ENCODE measurements around the gene PNISR.
"Not testable (repeated sequence)": the region's sequence is repeated elsewhere in the genome, so short reads cannot be mapped to it uniquely, and the experiment has no call there.

PNISR gene, protein sequence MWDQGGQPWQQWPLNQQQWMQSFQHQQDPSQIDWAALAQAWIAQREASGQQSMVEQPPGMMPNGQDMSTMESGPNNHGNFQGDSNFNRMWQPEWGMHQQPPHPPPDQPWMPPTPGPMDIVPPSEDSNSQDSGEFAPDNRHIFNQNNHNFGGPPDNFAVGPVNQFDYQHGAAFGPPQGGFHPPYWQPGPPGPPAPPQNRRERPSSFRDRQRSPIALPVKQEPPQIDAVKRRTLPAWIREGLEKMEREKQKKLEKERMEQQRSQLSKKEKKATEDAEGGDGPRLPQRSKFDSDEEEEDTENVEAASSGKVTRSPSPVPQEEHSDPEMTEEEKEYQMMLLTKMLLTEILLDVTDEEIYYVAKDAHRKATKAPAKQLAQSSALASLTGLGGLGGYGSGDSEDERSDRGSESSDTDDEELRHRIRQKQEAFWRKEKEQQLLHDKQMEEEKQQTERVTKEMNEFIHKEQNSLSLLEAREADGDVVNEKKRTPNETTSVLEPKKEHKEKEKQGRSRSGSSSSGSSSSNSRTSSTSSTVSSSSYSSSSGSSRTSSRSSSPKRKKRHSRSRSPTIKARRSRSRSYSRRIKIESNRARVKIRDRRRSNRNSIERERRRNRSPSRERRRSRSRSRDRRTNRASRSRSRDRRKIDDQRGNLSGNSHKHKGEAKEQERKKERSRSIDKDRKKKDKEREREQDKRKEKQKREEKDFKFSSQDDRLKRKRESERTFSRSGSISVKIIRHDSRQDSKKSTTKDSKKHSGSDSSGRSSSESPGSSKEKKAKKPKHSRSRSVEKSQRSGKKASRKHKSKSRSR

DNA sequence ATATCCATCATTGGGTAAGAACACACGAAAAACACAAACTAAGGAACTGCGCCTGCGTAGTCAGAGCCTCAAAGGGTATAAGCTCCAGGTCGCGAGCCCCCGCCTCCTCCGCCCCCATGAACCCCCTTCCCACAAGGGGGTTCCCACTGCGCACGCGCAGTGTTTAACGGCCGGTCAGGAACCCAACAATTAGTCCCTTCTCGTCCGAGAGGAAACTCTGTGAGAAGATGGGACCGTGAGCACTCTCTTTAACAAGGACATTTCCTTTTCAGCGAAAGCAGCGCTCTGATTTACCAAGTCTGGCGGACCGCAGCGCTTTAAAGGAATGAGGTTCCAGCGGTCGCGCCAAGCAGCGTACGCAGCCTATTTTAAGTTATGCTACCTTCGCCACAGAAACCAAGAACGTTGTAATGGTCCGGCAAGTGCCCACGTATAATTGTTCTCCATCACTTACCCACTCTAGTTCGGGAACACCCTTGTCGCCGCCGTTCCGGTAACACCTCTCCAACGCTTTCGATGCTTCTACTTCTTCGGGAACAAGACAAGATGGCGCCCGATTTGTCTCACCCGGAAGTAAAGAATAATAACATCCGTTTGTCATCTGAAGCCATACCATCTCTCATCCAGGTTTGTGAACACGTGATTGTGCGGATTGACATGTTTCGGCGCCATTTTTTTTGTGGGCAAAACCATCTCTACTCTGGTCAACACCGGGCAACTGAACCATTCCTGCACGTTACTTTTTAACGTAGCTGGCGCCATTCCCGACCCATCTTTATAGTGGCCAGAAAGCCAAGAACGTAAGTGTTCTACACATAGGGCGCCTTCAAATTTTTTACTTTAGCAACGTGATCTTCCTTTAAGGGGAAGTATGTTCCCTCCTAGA is at the start of gene PNISR:
Gene PNISR, minus strand, starts transcription at position 548 of the 886 bp plus-strand sequence. CDS start 10,649 bp downstream, outside the sequence.
- Mint-ChIP-seq H3K9me3 (no peaks in the 10 kb centered on the region), H3K4me3 (peak within 1 kb of the TSS; percentile 91), H3K36me3 (ENCODE audit: low read depth) (peaks cover 26% of the 10 kb centered on the region), H3K27me3 (ENCODE audit: low read depth) (no peaks in the 10 kb centered on the region), H3K27ac (peak within 1 kb of the TSS; percentile 98), H3K4me1 (ENCODE audit: low read depth) (peaks cover 46% of the 10 kb centered on the region)
- peak; percentile 88 for DNase-seq (ENCODE audit: low spot score)

DNA sequence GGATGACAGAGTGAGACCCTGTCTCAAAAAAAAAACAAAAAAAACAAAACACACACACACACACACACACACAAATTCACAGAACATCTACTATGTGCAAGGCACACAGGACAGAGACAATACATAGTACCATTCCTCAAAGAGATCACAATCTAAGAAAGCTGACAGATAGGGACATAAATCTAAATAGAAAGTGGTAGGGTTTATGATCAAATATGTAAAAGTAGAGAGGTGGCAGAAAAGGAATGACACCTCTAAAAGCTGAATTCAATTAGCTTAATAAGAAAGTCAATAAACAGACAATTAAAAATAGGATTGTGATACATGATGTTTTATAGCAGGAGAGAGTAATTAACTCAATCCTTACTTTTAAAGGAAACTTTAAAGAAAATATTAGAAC is 48.6 kb upstream of the PNISR start:
- peaks cover 6% of the 10 kb centered on the region for H3K9me3 Mint-ChIP-seq
- no peak overlapping the region for H3K27ac Mint-ChIP-seq
- H3K36me3 Mint-ChIP-seq (ENCODE audit: low read depth), result peaks cover 9% of the 10 kb centered on the region
- no peak for DNase-seq (ENCODE audit: low spot score)
- no peak overlapping the region for H3K4me3 Mint-ChIP-seq
- H3K27me3 Mint-ChIP-seq (ENCODE audit: low read depth), result no peaks in the 10 kb centered on the region
- no peaks in the 10 kb centered on the region for H3K4me1 Mint-ChIP-seq (ENCODE audit: low read depth)

DNA sequence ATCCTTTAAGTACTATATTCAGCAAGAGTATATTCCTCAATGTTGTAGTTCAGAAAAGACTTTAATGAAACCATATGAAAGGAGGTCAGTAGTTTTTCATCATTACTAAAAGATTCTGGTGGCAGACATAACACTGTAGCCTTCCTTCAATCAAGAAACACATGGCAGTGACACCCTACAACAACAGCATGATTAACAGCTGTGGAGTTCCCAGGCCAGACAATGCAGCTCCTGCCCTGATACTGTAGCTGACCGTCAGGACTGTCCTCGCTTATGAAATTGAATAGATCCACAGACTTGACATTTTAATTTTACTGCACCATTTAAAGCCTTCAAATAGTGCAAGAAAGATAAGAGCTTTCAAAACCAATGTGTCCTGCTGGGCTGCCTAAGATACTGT is 46.5 kb upstream of the PNISR start:
- Mint-ChIP-seq H3K27ac (no peak overlapping the region), H3K9me3 (no peaks in the 10 kb centered on the region), H3K36me3 (ENCODE audit: low read depth) (peaks cover 3% of the 10 kb centered on the region), H3K4me1 (ENCODE audit: low read depth) (no peaks in the 10 kb centered on the region), H3K27me3 (ENCODE audit: low read depth) (no peaks in the 10 kb centered on the region), H3K4me3 (no peak overlapping the region)
- no peak for DNase-seq (ENCODE audit: low spot score)

DNA sequence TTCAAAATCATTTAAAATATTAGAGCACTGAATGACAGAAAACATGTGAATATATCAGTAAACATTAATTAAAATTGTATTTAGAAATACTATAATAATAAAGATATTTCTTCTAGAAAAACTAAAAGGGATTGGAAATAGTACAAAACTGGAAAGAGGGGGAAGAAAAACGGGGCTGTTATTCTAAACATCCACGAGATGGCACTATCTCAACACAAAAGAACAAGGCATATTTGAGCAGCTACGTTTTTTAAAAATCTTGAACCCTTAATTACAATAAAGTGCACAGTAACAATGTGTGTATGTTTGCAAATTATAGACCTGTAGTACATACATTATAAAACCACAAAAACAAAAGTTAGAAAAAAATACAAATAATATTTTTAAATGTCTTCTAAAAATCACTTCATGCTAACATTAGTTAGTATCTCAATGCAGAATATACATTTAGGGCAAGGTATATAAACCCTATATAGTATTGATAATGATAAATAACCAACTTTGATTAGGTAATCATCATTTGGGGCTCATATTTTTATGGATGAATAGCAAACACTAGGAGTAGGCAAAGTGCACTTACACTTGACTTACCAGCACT is 42.5 kb upstream of the PNISR start:
- H3K4me3 Mint-ChIP-seq, result no peak overlapping the region
- peaks cover 2% of the 10 kb centered on the region for H3K36me3 Mint-ChIP-seq (ENCODE audit: low read depth)
- H3K9me3 Mint-ChIP-seq, result no peaks in the 10 kb centered on the region
- H3K27me3 Mint-ChIP-seq (ENCODE audit: low read depth), result no peaks in the 10 kb centered on the region
- H3K27ac Mint-ChIP-seq, result no peak overlapping the region
- no peak for DNase-seq (ENCODE audit: low spot score)
- no peaks in the 10 kb centered on the region for H3K4me1 Mint-ChIP-seq (ENCODE audit: low read depth)

DNA sequence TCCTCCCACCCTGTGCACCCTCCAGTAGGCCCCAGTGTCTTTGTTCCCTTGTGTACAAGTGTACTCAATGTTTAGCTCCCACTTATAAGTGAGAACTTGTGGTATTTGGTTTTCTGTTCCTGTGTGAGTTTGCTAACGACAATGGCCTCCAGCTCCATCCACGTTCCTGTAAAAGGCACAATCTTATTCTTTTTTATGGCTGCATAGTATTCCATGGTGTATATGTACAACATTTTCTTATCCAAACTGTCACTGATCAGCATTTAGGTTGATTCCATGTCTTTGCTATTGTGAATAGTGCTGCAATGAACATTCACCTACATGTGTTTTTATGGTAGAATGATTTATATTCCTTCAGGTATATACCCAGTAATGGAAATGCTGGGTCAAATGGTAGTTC is 34.0 kb upstream of the PNISR start:
- not testable (repeated sequence) for H3K9me3 Mint-ChIP-seq; H3K27ac Mint-ChIP-seq; DNase-seq (ENCODE audit: low spot score); H3K4me1 Mint-ChIP-seq (ENCODE audit: low read depth); H3K4me3 Mint-ChIP-seq; H3K27me3 Mint-ChIP-seq (ENCODE audit: low read depth); H3K36me3 Mint-ChIP-seq (ENCODE audit: low read depth)

DNA sequence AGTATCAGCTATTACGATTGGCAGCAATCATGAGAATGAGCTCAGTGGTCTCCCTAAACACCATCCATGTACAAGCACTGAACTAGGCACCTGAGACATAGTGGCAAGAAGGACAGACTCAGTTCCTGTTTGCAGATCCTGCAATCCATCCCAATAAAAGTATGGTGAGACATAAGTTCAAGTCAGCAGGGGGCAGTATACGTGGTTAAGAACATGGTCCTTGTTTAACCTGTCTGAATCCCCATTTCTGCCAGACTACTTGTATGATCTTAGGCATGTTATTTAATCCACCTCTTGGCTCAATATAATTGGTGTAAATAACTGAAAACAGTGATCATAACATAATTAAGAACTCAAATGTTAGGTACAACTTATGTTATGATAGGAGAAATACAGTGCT is 33.2 kb upstream of the PNISR start:
- no peak overlapping the region for H3K27ac Mint-ChIP-seq
- no peak overlapping the region for H3K4me3 Mint-ChIP-seq
- no peaks in the 10 kb centered on the region for H3K27me3 Mint-ChIP-seq (ENCODE audit: low read depth)
- no peaks in the 10 kb centered on the region for H3K4me1 Mint-ChIP-seq (ENCODE audit: low read depth)
- peaks cover 8% of the 10 kb centered on the region for H3K9me3 Mint-ChIP-seq
- DNase-seq (ENCODE audit: low spot score), result no peak
- peaks cover 6% of the 10 kb centered on the region for H3K36me3 Mint-ChIP-seq (ENCODE audit: low read depth)

DNA sequence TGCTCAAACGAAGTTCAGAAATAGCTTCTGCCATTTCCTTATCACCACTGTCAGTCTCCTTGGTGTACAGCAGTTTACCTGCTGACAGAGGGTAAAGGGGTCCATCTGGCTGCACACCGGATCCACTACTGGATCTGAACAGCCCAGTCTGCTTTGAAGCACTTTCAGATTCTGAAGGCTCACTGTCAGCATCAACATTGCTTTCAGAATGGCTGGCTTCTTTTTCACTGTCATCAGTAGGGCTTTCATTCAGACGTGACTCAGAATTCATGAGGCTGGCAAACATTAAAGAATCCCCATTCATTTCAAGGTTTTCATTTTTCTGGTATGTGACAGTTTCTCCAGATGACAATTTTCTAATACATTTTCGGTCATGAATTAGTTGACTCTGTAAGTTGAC is 21.0 kb upstream of the PNISR start:
- H3K4me1 Mint-ChIP-seq (ENCODE audit: low read depth), result peaks cover 2% of the 10 kb centered on the region
- H3K36me3 Mint-ChIP-seq (ENCODE audit: low read depth), result peaks cover 44% of the 10 kb centered on the region
- no peak overlapping the region for H3K4me3 Mint-ChIP-seq

DNA sequence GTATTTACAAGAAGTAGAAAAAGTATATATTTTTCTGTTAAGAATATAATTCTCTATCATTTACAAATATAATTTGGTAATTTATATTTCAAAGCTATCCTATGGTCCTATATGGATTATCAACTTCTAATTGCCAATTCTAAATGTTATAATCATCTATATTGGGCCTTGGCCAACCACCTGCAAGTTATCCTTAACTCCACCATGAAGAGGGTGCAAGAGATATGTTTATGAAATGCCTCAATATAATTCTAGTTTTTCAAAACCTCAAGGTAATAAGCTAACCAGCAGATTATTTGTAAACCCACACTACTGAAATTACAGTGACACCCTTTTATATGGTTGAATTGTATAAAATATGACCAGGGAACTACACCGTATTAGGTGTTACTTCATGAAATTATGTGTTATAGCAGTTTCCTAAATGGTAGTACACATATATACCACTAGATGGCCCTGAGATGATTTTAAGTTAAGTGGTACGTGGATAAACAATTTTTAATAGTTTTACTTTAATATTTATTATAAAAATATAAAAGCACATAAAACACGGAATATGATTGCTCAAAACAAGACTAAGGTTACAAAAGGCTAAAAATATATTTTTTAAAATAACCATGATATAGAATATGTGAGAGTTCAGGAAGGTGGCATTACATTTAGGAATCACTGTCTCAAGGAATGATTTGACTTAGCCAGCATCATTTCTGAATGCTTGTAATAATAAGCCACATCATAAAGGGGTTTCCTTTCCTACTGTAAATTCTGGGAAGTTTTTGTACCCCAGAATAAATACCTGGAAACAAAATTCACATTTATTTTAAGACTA is 9.8 kb upstream of the PNISR start:
- no peak overlapping the region for H3K27ac Mint-ChIP-seq
- peaks cover 2% of the 10 kb centered on the region for H3K4me1 Mint-ChIP-seq (ENCODE audit: low read depth)

More for the DNA sequence above, 21.0 kb upstream of the PNISR start:
- H3K27ac Mint-ChIP-seq, result no peak overlapping the region
- H3K9me3 Mint-ChIP-seq, result peaks cover 23% of the 10 kb centered on the region
- DNase-seq (ENCODE audit: low spot score), result no peak
- no peaks in the 10 kb centered on the region for H3K27me3 Mint-ChIP-seq (ENCODE audit: low read depth)

DNA sequence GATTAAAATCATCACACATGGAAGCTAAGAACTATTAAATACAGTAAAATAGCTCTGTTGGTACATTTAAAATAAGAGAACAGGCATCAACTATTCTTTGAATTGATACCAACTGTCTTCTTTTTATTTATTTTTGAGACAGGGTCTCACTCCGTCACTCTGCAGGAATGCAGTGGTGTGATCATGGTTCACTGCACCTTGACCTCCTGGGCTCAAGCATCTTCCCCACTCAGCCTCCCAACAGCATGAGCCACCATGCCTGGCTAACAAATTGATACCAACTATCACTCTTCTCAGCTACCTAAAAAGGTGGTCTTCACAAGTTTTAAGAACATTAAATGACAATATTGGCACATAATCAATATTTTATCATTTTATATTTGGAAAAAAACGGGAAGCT is 7.8 kb upstream of the PNISR start:
- no peaks in the 10 kb centered on the region for H3K27me3 Mint-ChIP-seq (ENCODE audit: low read depth)
- peaks cover 1% of the 10 kb centered on the region for H3K36me3 Mint-ChIP-seq (ENCODE audit: low read depth)
- peaks cover 4% of the 10 kb centered on the region for H3K4me1 Mint-ChIP-seq (ENCODE audit: low read depth)
- H3K27ac Mint-ChIP-seq, result no peak overlapping the region
- no peaks in the 10 kb centered on the region for H3K9me3 Mint-ChIP-seq
- no peak overlapping the region for H3K4me3 Mint-ChIP-seq
- DNase-seq (ENCODE audit: low spot score), result no peak

More for the DNA sequence above, 9.8 kb upstream of the PNISR start:
- Mint-ChIP-seq H3K4me3 (no peak overlapping the region), H3K27me3 (ENCODE audit: low read depth) (no peaks in the 10 kb centered on the region), H3K36me3 (ENCODE audit: low read depth) (peaks cover 4% of the 10 kb centered on the region), H3K9me3 (no peaks in the 10 kb centered on the region)
- no peak for DNase-seq (ENCODE audit: low spot score)

DNA sequence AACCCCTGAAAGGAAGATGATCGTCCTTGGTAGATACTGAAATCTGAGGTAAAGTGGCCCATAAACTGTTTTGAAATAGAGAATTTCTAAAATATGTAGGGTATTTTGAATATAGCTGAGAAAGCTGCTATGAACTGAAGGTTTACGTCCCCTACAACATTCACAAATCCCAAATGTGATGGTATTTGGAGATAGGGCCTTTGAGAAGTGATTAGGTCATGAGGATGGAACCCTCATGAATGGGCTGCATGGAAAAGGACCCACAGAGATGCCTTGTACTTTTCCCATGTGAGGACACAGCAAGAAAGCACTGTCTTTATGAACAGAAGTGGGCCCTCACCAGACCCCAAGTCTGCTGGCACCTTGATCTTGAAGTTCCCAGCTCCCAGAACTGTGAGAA is 6.8 kb upstream of the PNISR start:
- Mint-ChIP-seq H3K27me3 (ENCODE audit: low read depth) (no peaks in the 10 kb centered on the region), H3K9me3 (no peaks in the 10 kb centered on the region), H3K27ac (no peak overlapping the region), H3K4me1 (ENCODE audit: low read depth) (peaks cover 10% of the 10 kb centered on the region), H3K36me3 (ENCODE audit: low read depth) (peaks cover 5% of the 10 kb centered on the region), H3K4me3 (no peak overlapping the region)
- no peak for DNase-seq (ENCODE audit: low spot score)

DNA sequence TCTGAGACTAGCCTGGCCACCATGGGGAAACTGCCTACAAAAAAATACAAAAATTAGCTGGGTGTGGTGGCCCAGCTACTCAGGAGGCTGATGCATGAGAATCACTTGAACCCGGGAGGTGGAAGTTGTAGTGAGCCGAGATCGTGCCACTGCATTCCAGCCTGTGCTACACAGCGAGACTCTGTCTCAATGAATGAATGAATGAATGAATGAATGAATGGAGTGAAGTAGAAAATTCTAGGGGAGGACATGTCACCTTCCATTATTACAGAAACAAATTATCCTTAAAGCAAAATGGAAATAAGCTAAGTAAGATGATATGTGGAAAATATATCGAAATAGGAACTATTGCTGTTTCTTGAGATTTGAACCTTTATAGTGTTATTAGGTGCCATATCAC is 2.9 kb upstream of the PNISR start:
- H3K4me1 Mint-ChIP-seq (ENCODE audit: low read depth), result peaks cover 30% of the 10 kb centered on the region
- DNase-seq (ENCODE audit: low spot score), result no peak
- no peak overlapping the region for H3K27ac Mint-ChIP-seq
- H3K4me3 Mint-ChIP-seq, result no peak overlapping the region
- H3K36me3 Mint-ChIP-seq (ENCODE audit: low read depth), result peaks cover 12% of the 10 kb centered on the region
- no peaks in the 10 kb centered on the region for H3K9me3 Mint-ChIP-seq
- H3K27me3 Mint-ChIP-seq (ENCODE audit: low read depth), result no peaks in the 10 kb centered on the region

DNA sequence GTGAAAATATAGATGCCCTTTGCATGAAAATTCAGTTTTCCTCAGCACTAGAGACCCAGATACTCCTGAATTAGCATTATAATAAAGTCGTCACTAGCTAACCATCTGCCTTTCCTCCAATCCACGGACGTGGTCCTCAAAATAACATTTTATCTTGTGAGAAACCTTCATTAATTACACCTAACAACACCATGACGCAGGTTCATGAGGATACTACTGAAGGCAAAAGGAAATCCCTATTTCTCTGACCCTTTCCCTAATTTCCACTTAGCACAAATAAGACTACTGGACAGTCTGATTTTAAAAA is 1.3 kb upstream of the PNISR start:
- Mint-ChIP-seq H3K36me3 (ENCODE audit: low read depth) (peaks cover 19% of the 10 kb centered on the region), H3K27ac (peak overlapping the region; percentile 98), H3K4me1 (ENCODE audit: low read depth) (peaks cover 39% of the 10 kb centered on the region), H3K4me3 (peak overlapping the region; percentile 91), H3K27me3 (ENCODE audit: low read depth) (no peaks in the 10 kb centered on the region), H3K9me3 (no peaks in the 10 kb centered on the region)
- no peak for DNase-seq (ENCODE audit: low spot score)

All from T-helper 2 cell treated with Interferon-gamma antibody and Interleukin-4, amounts not matched to agents 5 μg/mL and 100 μg/mL, for 36 hours (primary cell).